Keratinocyte (primary cell): Measurements from ENCODE around the gene HS6ST3. TPM values are rescaled to one million over a fixed set of nuclear protein-coding genes. Genes with fewer than 3 reads are reported as not detected.
A peak's percentile ranks its signal among the peaks of the same experiment; 100 is the strongest.

Experiments
- DNase-seq: peaks from one replicate; pipeline ENCODE4 v3.0.0-alpha.2; 2011; ENCODE audit warnings: low read depth, missing footprints, low spot score
- FAIRE-seq: peaks from 2 replicates; lab custom pipeline; 2011; peaks lifted over from hg19 to GRCh38; lab: Jason Lieb, UNC
- H2AFZ ChIP-seq: 2 replicates; pipeline ENCODE4 v1.6.0; 2012; ENCODE audit warnings: low read length, control low read depth, inconsistent platforms; ENCODE audit not compliant: control insufficient read depth
- H3K27ac ChIP-seq: 2 replicates; pipeline ENCODE4 v1.5.1; 2011; ENCODE audit warnings: low read length; ENCODE audit not compliant: control insufficient read depth, insufficient read depth
- H3K27me3 ChIP-seq: 3 replicates; pipeline ENCODE4 v1.6.0; 2011; ENCODE audit warnings: low read length; ENCODE audit not compliant: control insufficient read depth, insufficient read depth; ENCODE audit errors: extremely low read depth
- H3K36me3 ChIP-seq, 2 experiments: 2 replicates in 1 of 2; 3 replicates in 1 of 2; pipeline ENCODE4 v1.5.1; 2011; ENCODE audit warnings: low read length in 2 of 2, mild to moderate bottlenecking in 1 of 2; ENCODE audit not compliant: control insufficient read depth in 2 of 2, insufficient read depth in 2 of 2; ENCODE audit errors: extremely low read depth in 1 of 2
- H3K4me1 ChIP-seq: 3 replicates; pipeline ENCODE4 v1.5.1; 2011; ENCODE audit warnings: low read length; ENCODE audit not compliant: control insufficient read depth, insufficient read depth; ENCODE audit errors: extremely low read depth
- H3K4me2 ChIP-seq: 3 replicates; pipeline ENCODE4 v1.6.0; 2011; ENCODE audit warnings: low read depth, low read length; ENCODE audit not compliant: control insufficient read depth, insufficient read depth; ENCODE audit errors: extremely low read depth
- H3K4me3 ChIP-seq, 3 experiments: fragments of 200-600 bp in 1 of 3; sonication (generic) in 1 of 3; 2 replicates in 2 of 3; 3 replicates in 1 of 3; pipeline ENCODE4 v1.5.1; 2011 to 2016; ENCODE audit warnings: low read length in 3 of 3, mild to moderate bottlenecking in 3 of 3, control low read depth in 2 of 3, inconsistent platforms in 1 of 3, low read depth in 1 of 3, mixed read lengths in 1 of 3, mixed run types in 1 of 3, moderate library complexity in 1 of 3; ENCODE audit not compliant: control insufficient read depth in 2 of 3, insufficient read depth in 2 of 3; ENCODE audit errors: extremely low read depth in 1 of 3
- H3K79me2 ChIP-seq: 2 replicates; pipeline ENCODE4 v1.6.0; 2012; ENCODE audit warnings: low read length; ENCODE audit not compliant: control insufficient read depth, insufficient read depth
- H3K9ac ChIP-seq: 3 replicates; pipeline ENCODE4 v1.6.0; 2011; ENCODE audit warnings: low read length; ENCODE audit not compliant: control insufficient read depth, insufficient read depth; ENCODE audit errors: extremely low read depth
- H3K9me1 ChIP-seq: 3 replicates; pipeline ENCODE4 v1.6.0; 2011; ENCODE audit warnings: low read length; ENCODE audit not compliant: control insufficient read depth, insufficient read depth; ENCODE audit errors: extremely low read depth
- H3K9me3 ChIP-seq: 2 replicates; pipeline ENCODE4 v1.5.1; 2012; ENCODE audit warnings: low read depth, low read length; ENCODE audit not compliant: control insufficient read depth
- H4K20me1 ChIP-seq: 3 replicates; pipeline ENCODE4 v1.6.0; 2011; ENCODE audit warnings: low read length; ENCODE audit not compliant: control insufficient read depth, insufficient read depth; ENCODE audit errors: extremely low read depth
- EZH2 ChIP-seq: IDR thresholded peaks from one replicate; pipeline ENCODE4 v1.6.1; 2012; ENCODE audit warnings: inconsistent platforms, mild to moderate bottlenecking, low read length, moderate library complexity
- dilution Hi-C: fragments of 300-500 bp; cut with MboI; formaldehyde crosslinking; loops from one replicate; pipeline ENCODE4 v1.7.0; 2020; ENCODE audit warnings: low sequenced_read_pairs; ENCODE audit not compliant: extremely low pct_ligation_motif_present
- polyA plus RNA-seq, 5 experiments: library from polyadenylated mRNA; depleted of rRNA in 3 of 5; stranded (reverse) in 3 of 5; stranded (forward) in 1 of 5; unstranded in 1 of 5; fragments of >200 nt; gene quantifications; 1 replicate in 1 of 5; 2 replicates in 3 of 5; 3 replicates in 1 of 5; pipeline versions ENCODE4 v1.2.1 to v1.2.3, GENCODE V29; 2011 to 2012; ENCODE audit warnings: missing spikeins in 2 of 5, low read depth in 1 of 5, low replicate concordance in 1 of 5
- TF ChIP-seq, protein P1 (sequence below), 3 experiments: IDR thresholded peaks in 1 of 3; conservative IDR thresholded peaks in 1 of 3; optimal IDR thresholded peaks in 1 of 3; 2 replicates in 2 of 3; 3 replicates in 1 of 3; pipeline versions ENCODE3 to v1.5.1; 2011; ENCODE audit warnings: low read length in 3 of 3, mild to moderate bottlenecking in 3 of 3, moderate library complexity in 2 of 3, control low read depth in 1 of 3, inconsistent platforms in 1 of 3; ENCODE audit not compliant: insufficient read depth in 2 of 3; ENCODE audit errors: extremely low read depth in 1 of 3

HS6ST3 gene
- polyA plus RNA-seq, 1 donor (not counting 4 experiments of a cell fraction or from before 2014, with no cell fraction given), result 0.03 TPM

DNA sequence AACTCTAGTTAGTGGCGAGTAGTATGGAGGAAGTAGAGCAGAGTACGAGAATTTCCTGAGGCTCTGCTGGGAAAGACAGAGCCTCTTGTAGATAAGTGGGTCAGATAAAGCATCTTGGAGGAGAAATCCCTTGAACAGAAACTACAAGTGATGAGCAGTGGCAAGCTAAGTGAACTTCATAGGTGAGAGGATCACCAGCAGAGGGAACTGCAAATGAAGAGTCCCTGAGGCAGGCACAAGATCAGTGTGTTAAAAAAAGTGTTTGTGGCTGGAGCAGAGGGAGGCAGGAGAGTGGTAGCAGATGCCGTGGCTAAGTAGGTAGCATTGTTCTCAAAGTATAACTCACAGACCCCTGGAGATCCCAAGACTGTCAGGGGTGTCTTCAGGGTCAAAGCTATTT, 437.6 kb downstream of the HS6ST3 start:
- Histone ChIP-seq H3K4me2 (no peak overlapping the region), H4K20me1 (no peaks in the 10 kb centered on the region), H3K4me3 (no peak overlapping the region), H2AFZ (no peak overlapping the region), H3K27ac (no peak overlapping the region), H3K9me1 (no peaks in the 10 kb centered on the region), H3K27me3 (no peaks in the 10 kb centered on the region), H3K9me3 (no peaks in the 10 kb centered on the region), H3K9ac (no peak overlapping the region), H3K4me1 (no peaks in the 10 kb centered on the region), H3K36me3 (no peaks in the 10 kb centered on the region), H3K79me2 (no peaks in the 10 kb centered on the region)
- no peak for FAIRE-seq
- no peak for DNase-seq
- no peak for TF ChIP-seq EZH2
- TF ChIP-seq, protein P1, sequence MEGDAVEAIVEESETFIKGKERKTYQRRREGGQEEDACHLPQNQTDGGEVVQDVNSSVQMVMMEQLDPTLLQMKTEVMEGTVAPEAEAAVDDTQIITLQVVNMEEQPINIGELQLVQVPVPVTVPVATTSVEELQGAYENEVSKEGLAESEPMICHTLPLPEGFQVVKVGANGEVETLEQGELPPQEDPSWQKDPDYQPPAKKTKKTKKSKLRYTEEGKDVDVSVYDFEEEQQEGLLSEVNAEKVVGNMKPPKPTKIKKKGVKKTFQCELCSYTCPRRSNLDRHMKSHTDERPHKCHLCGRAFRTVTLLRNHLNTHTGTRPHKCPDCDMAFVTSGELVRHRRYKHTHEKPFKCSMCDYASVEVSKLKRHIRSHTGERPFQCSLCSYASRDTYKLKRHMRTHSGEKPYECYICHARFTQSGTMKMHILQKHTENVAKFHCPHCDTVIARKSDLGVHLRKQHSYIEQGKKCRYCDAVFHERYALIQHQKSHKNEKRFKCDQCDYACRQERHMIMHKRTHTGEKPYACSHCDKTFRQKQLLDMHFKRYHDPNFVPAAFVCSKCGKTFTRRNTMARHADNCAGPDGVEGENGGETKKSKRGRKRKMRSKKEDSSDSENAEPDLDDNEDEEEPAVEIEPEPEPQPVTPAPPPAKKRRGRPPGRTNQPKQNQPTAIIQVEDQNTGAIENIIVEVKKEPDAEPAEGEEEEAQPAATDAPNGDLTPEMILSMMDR (optimal IDR thresholded peaks at IDR 0.05 in 1 of 3, IDR thresholded peaks at IDR 0.05 in 1 of 3, conservative IDR thresholded peaks at IDR 0.05 in 1 of 3; ENCODE audit: extremely low read depth in 1 of 3, insufficient read depth in 2 of 3, low read length in 3 of 3), result peak in 1 of 3 experiments; percentile 8
- dilution Hi-C loops, result no loop called here

GRCh38 chr13:96532804-96533203, 442.9 kb downstream of the HS6ST3 start:
- H3K36me3 ChIP-seq, result no peaks in the 10 kb centered on the region
- no peak for TF ChIP-seq EZH2
- TF ChIP-seq, protein P1 (optimal IDR thresholded peaks at IDR 0.05 in 1 of 3, IDR thresholded peaks at IDR 0.05 in 1 of 3, conservative IDR thresholded peaks at IDR 0.05 in 1 of 3; ENCODE audit: extremely low read depth in 1 of 3, insufficient read depth in 2 of 3, low read length in 3 of 3), result no peak

More at GRCh38 chr13:96532804-96533203, 442.9 kb downstream of the HS6ST3 start:
- no peaks in the 10 kb centered on the region for H4K20me1 ChIP-seq
- no peak overlapping the region for H2AFZ ChIP-seq
- no peaks in the 10 kb centered on the region for H3K4me1 ChIP-seq
- H3K27ac ChIP-seq, result no peak overlapping the region
- H3K4me3 ChIP-seq, result no peak overlapping the region
- H3K9me1 ChIP-seq, result no peaks in the 10 kb centered on the region
- H3K4me2 ChIP-seq, result no peak overlapping the region
- dilution Hi-C loops, result no loop called here
- H3K9ac ChIP-seq, result no peak overlapping the region
- no peaks in the 10 kb centered on the region for H3K9me3 ChIP-seq
- no peaks in the 10 kb centered on the region for H3K79me2 ChIP-seq
- no peak for FAIRE-seq
- no peak for DNase-seq
- no peaks in the 10 kb centered on the region for H3K27me3 ChIP-seq
